NB4 (cell line): Measurements from ENCODE around the gene HOXA13.

Experiments used
- MAX ChIP-seq: IDR thresholded peaks from 2 replicates; pipeline ENCODE4 v1.6.1; 2011; ENCODE audit warnings: low read depth, low read length
- MYC ChIP-seq: IDR thresholded peaks from 2 replicates; pipeline ENCODE4 v1.6.1; 2011; ENCODE audit warnings: low read depth, low read length
- POLR2A ChIP-seq: IDR thresholded peaks from 2 replicates; pipeline ENCODE4 v1.6.1; 2011; ENCODE audit warnings: mild to moderate bottlenecking; ENCODE audit not compliant: insufficient read length; ENCODE audit errors: extremely low read depth
- TF ChIP-seq, protein P1 (sequence below): IDR thresholded peaks from one replicate; pipeline ENCODE4 v1.5.1; 2012; ENCODE audit warnings: low read depth, low read length

DNA sequence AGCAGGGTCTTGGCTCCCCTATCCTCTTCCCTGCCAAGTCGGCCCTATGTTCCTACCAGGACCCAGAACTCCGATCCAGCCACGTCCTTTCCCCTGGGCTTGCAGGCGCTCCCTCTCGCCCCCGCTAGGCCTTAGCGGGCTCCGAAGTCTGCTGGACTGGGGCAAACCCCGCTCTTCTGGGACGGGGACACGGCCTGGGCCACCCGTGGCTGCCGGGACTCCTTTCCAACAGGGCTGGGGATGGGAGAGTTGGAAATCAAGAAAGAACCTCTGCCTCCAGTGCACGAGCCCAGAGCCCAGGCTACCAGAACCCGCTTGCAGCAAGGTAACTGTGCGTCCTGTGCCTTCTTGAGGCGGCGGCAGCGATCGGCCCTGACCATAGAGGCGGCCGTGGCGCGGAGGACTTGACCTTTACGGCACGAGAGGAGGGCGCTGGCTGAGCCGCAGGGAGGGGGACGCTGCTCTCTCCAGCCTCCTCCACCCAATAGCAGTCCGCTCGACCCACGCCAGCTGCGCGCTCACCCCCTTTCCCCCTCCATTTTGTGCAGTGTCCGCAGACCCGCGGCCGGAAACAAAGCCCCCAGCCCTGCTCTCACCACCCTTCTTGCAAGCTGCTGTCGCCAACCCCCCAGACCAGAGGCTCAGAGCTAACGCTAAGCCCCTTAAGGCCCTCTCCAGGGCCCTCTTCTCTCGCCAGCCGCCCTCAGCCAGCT, 7.9 kb downstream of the HOXA13 start:
- TF ChIP-seq, protein P1, sequence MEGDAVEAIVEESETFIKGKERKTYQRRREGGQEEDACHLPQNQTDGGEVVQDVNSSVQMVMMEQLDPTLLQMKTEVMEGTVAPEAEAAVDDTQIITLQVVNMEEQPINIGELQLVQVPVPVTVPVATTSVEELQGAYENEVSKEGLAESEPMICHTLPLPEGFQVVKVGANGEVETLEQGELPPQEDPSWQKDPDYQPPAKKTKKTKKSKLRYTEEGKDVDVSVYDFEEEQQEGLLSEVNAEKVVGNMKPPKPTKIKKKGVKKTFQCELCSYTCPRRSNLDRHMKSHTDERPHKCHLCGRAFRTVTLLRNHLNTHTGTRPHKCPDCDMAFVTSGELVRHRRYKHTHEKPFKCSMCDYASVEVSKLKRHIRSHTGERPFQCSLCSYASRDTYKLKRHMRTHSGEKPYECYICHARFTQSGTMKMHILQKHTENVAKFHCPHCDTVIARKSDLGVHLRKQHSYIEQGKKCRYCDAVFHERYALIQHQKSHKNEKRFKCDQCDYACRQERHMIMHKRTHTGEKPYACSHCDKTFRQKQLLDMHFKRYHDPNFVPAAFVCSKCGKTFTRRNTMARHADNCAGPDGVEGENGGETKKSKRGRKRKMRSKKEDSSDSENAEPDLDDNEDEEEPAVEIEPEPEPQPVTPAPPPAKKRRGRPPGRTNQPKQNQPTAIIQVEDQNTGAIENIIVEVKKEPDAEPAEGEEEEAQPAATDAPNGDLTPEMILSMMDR, result no peak
- TF ChIP-seq POLR2A (no peak), MYC (no peak), MAX (no peak)
